Type B pancreatic cell (in vitro differentiated cells): ENCODE results near the gene GRHL3. TPM values are rescaled to one million over a fixed set of nuclear protein-coding genes. Genes with fewer than 3 reads are reported as not detected.
A peak's percentile ranks its signal among the peaks of the same experiment; 100 is the strongest.

Source experiments
- DNase-seq: peaks from one replicate; pipeline ENCODE4 v3.0.0; 2021; ENCODE audit warnings: mixed read lengths; ENCODE audit not compliant: unreplicated experiment; ENCODE audit errors: extremely low spot score
- H3K27ac Mint-ChIP-seq: 2 replicates; pipeline ENCODE4 v1.8.0; 2021; ENCODE audit warnings: mild to moderate bottlenecking, mixed read lengths
- H3K27me3 Mint-ChIP-seq: 2 replicates; pipeline ENCODE4 v1.8.0; 2021; ENCODE audit warnings: mixed read lengths
- H3K36me3 Mint-ChIP-seq: 2 replicates; pipeline ENCODE4 v1.8.0; 2021; ENCODE audit warnings: mixed read lengths
- H3K4me1 Mint-ChIP-seq: one replicate; pipeline ENCODE4 v1.8.0; 2021; ENCODE audit warnings: mixed read lengths; ENCODE audit not compliant: unreplicated experiment
- H3K4me3 Mint-ChIP-seq: 2 replicates; pipeline ENCODE4 v1.8.0; 2021; ENCODE audit warnings: mild to moderate bottlenecking, mixed read lengths
- H3K9me3 Mint-ChIP-seq: 2 replicates; pipeline ENCODE4 v1.8.0; 2021; ENCODE audit warnings: mixed read lengths
- total RNA-seq: library from RNA; stranded (reverse); gene quantifications from 2 replicates; pipeline ENCODE4 v1.2.1, GENCODE V29; 2021; ENCODE audit warnings: low replicate concordance
- TF ChIP-seq, protein P1 (sequence below): fragments of 200-600 bp; sonication (generic); conservative IDR thresholded peaks from 2 replicates; pipeline ENCODE4 v1.5.0; 2021; ENCODE audit warnings: antibody characterized with exemption, mild to moderate bottlenecking

Gene GRHL3
- total RNA-seq, 1 donor from 2014 or later: 70.6 TPM

DNA sequence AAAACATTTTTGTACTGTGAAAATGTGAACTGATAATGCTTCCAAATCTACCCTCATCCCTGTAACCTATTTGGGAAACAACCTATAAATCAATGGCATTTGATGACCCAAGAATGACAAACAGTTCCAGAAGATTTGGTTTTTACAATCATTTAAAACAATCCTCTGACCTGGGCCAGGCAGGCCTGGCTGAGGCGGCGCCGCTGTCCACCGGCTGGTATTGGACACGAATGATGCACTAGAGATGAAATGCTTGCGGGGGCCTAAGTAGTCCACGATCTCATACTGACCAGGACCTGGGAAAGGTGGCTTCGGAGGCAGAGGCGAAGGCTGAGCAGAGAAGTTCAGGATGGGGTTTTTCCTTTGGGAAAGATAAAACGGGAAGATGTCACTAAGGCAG is 41.5 kb downstream of the GRHL3 start:
- H3K36me3 Mint-ChIP-seq: peaks cover 17% of the 10 kb centered on the region

DNA sequence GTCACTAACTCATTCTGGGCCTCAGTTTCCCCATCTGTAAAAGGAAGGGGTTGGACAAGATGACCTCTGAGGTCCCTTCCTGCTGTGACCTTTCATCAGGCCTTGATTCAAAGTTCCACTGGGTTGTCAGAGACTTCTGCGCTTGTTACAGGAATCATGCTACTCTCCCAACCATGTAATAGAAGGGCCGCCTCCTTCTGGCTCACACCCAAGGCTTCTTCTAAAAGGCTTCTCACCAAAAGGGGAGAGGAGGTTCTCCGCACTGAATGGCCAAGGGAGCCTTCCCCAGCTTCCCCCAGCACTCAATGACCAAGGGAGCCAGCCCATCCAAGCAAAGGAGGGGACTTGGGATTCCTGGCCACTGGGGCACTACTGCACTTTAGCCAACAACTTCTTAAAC is 42.7 kb downstream of the GRHL3 start:
- no peak overlapping the region for H3K27ac Mint-ChIP-seq

More for the DNA sequence above, 41.5 kb downstream of the GRHL3 start:
- TF ChIP-seq, protein P1, sequence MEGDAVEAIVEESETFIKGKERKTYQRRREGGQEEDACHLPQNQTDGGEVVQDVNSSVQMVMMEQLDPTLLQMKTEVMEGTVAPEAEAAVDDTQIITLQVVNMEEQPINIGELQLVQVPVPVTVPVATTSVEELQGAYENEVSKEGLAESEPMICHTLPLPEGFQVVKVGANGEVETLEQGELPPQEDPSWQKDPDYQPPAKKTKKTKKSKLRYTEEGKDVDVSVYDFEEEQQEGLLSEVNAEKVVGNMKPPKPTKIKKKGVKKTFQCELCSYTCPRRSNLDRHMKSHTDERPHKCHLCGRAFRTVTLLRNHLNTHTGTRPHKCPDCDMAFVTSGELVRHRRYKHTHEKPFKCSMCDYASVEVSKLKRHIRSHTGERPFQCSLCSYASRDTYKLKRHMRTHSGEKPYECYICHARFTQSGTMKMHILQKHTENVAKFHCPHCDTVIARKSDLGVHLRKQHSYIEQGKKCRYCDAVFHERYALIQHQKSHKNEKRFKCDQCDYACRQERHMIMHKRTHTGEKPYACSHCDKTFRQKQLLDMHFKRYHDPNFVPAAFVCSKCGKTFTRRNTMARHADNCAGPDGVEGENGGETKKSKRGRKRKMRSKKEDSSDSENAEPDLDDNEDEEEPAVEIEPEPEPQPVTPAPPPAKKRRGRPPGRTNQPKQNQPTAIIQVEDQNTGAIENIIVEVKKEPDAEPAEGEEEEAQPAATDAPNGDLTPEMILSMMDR: no peak
- Mint-ChIP-seq H3K27me3 (no peaks in the 10 kb centered on the region), H3K4me1 (peaks cover 33% of the 10 kb centered on the region), H3K9me3 (no peaks in the 10 kb centered on the region), H3K4me3 (no peak overlapping the region), H3K27ac (no peak overlapping the region)
- no peak for DNase-seq

DNA sequence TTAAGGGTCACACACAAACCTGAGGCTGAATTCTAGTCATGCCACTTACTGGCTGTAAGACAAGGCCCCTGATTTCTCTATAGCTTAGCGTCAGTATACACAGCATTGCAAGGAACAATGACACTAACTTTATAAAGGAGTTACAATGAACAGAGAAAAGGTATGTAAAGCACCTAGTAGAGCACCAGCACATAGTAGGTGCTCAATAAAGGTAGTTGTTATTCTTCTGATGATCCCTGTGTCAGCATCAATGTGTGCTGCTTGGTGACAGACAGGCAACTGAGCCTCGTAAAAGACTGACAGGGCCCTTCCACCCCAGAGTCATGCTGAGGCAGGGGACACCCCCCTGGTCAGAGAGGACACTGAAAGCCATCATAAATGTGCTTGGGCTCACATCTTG is 43.2 kb downstream of the GRHL3 start:
- Mint-ChIP-seq H3K9me3 (no peaks in the 10 kb centered on the region), H3K27ac (no peak overlapping the region), H3K4me1 (peaks cover 38% of the 10 kb centered on the region), H3K27me3 (no peaks in the 10 kb centered on the region), H3K4me3 (no peak overlapping the region), H3K36me3 (peaks cover 10% of the 10 kb centered on the region)
- no peak for DNase-seq
- TF ChIP-seq, protein P1: no peak

More for the DNA sequence above, 42.7 kb downstream of the GRHL3 start:
- Mint-ChIP-seq H3K4me3 (no peak overlapping the region), H3K9me3 (no peaks in the 10 kb centered on the region), H3K27me3 (no peaks in the 10 kb centered on the region), H3K36me3 (peaks cover 13% of the 10 kb centered on the region), H3K4me1 (peaks cover 39% of the 10 kb centered on the region)
- TF ChIP-seq, protein P1: no peak
- no peak for DNase-seq

DNA sequence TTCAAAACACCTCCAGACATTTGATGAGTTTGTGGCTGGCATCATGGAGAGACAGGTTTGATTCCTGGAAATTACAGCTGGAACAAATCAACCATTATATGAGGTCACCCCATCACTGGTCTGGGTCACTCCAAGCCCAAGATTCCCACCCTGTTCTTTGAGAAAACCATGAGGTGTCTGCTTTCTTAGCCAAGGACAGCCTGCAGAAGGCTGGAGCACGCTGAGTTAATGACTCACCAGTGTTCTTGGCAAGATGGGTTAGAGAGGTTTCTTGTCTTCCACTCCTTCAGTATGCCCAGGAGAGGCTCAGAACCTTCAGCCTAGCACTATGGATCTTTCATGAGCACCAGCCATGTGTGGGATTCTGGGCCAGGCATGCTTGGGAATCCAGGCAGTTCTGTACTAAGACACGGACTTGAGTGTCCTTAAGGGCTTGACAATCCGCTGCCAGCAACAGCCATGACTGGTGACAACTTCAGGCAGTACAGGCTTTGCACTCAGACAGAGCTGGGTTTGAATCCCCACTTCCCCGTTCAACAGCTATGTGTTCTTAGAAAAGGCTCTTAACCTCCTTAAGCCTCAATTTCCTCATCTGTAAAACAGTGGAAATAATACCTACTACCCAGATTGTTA is 43.9 kb downstream of the GRHL3 start:
- TF ChIP-seq, protein P1: no peak
- Mint-ChIP-seq H3K4me1 (peaks cover 38% of the 10 kb centered on the region), H3K36me3 (peaks cover 4% of the 10 kb centered on the region), H3K9me3 (no peaks in the 10 kb centered on the region), H3K27me3 (no peaks in the 10 kb centered on the region), H3K27ac (no peak overlapping the region), H3K4me3 (no peak overlapping the region)
- no peak for DNase-seq

DNA sequence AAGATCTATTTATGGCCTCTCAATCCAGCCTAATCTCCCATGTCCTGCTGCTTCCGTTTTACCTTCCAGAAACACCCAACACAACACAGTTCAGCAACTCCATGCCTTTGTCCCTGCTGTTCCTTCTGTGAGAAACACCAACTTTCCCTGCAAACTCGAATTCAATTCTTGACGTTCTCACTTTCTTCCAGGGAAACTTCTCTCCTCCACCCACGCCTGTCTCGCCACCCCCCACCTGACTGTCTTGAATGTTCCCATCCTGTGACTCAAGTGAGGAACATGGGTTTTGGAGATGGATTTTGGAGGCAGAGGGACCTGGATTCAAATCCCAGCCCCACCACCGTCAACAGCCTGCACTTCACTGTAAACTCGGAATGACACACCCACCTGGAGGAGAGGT is 44.8 kb downstream of the GRHL3 start:
- H3K4me1 Mint-ChIP-seq: peaks cover 38% of the 10 kb centered on the region
- H3K4me3 Mint-ChIP-seq: no peak overlapping the region
- no peak for DNase-seq
- H3K36me3 Mint-ChIP-seq: peaks cover 4% of the 10 kb centered on the region
- H3K27ac Mint-ChIP-seq: peak overlapping the region; percentile 86
- H3K9me3 Mint-ChIP-seq: no peaks in the 10 kb centered on the region
- H3K27me3 Mint-ChIP-seq: no peaks in the 10 kb centered on the region
- TF ChIP-seq, protein P1: no peak
